ENCODE results near the gene SMARCD1.
A peak's percentile ranks its signal among the peaks of the same experiment; 100 is the strongest.

The SMARCD1 gene

DNA sequence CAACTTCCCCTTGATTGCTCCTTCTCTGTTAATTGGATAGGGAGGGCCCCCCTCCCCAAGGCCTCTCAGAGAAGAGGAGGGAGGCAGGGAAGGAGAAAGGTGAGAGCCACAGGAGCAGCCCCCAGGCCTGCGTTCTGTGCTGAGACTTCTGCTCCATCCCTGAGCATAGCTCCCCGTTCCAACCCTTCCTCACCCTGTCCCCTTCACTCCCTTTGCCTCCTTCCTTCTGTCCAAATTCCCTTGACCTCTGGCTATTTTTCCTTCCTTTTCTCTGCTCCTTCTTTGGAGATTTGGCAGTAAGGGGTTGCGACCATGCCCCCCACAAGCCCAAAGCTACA, 28.5 kb upstream of the SMARCD1 start:
- TF ChIP-seq, protein P1, sequence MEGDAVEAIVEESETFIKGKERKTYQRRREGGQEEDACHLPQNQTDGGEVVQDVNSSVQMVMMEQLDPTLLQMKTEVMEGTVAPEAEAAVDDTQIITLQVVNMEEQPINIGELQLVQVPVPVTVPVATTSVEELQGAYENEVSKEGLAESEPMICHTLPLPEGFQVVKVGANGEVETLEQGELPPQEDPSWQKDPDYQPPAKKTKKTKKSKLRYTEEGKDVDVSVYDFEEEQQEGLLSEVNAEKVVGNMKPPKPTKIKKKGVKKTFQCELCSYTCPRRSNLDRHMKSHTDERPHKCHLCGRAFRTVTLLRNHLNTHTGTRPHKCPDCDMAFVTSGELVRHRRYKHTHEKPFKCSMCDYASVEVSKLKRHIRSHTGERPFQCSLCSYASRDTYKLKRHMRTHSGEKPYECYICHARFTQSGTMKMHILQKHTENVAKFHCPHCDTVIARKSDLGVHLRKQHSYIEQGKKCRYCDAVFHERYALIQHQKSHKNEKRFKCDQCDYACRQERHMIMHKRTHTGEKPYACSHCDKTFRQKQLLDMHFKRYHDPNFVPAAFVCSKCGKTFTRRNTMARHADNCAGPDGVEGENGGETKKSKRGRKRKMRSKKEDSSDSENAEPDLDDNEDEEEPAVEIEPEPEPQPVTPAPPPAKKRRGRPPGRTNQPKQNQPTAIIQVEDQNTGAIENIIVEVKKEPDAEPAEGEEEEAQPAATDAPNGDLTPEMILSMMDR (IDR thresholded peaks at IDR 0.05; ENCODE audit: low read depth, low read length, missing control alignments): no peak
- in situ Hi-C loops (cut with HindIII; ENCODE audit: low sequenced_read_pairs): no loop called here
- H3K4me3 ChIP-seq (ENCODE audit: low read depth, low read length): peak overlapping the region; percentile 51
- no peak for DNase-seq (ENCODE audit: low read depth)

DNA sequence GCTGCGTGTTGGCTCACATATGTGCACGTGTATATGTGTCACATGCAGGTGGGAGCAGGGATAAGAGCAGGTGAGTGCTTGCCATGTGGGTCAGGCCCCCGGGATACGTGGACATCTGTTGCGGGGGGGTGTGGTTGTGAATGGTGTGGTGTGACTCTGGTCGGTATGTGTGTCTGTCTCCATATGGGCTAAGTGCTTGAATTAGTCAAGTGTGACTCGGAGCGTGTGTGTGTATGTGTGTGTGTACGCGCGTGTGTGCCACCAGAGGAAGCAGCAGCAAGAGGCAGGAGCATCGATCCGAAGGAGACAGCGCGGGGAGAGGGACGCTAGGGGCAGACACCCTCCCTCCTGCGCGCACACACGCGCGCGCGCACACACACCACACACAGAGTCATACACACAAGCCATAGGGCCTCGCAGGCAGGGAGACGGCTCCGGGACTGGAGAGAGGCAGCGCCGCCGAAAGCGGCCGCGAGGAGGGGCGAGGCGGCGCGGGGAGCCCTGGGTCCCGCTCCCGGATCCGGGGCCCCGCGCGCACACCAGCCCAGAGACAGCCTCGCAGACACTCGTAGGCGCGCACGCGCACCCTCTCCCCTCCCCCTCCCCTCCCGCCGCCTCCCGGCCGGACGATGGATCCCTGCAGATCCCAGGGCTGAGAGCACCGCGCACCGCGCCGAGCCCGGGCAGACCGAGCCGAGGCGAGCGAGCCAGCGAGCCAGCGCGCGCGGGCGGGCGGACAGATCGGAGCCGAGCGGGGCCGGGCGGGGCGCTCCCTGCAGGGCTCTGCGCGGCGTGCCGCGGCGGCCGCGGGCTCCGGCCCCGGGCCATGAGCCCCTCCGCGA, 27.9 kb upstream of the SMARCD1 start, which contains the start of gene ASIC1:
Gene ASIC1, plus strand, starts transcription at position 597 of the 842 bp plus-strand sequence. CDS start 1,171 bp downstream, outside the sequence.
- in situ Hi-C loops (cut with HindIII; ENCODE audit: low sequenced_read_pairs): no loop called here
- peak; percentile 11 for DNase-seq (ENCODE audit: low read depth)
- TF ChIP-seq, protein P1 (IDR thresholded peaks at IDR 0.05; ENCODE audit: low read depth, low read length, missing control alignments): no peak
- H3K4me3 ChIP-seq (ENCODE audit: low read depth, low read length): peak within 1 kb of the TSS; percentile 51

DNA sequence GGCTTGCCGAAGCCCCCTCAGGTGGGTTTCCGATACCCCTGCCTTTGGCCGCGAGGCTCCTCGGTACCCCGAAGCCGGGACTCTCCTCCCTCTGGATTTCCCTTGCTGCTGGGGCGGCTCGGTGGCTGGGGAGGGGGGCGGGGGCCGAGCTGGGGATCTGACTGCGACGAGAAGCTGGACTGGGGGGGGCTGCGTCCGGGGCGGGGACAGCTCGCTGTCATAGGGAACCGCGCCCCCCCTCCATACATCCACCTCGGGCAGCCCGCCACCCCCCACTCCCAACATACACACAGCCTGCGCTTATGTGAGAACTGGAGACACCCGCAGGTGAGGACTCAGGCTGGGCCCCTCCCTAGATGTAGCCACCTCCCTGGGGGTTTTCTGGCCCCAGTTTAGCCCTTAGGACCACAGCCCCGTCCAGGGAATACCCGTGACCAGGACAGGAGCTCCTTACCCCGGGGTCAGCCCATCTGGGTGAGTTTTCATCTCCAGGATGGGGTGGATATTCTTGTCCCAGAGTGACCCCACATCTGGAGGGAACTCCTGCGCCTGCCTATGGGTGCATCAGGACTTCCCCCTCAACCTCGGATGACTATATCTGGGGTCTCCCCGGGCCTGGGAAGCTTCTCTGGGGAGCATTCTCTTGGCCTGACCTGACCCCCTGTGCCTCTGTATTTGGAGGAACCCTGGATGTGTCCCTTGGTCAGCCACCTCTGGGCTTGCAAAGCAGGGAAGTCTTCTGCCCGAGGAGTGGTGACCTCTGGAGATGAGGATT, 27.1 kb upstream of the SMARCD1 start:
- DNase-seq (ENCODE audit: low read depth): no peak
- peak overlapping the region; percentile 51 for H3K4me3 ChIP-seq (ENCODE audit: low read depth, low read length)
- in situ Hi-C loops (cut with HindIII; ENCODE audit: low sequenced_read_pairs): no loop called here

DNA sequence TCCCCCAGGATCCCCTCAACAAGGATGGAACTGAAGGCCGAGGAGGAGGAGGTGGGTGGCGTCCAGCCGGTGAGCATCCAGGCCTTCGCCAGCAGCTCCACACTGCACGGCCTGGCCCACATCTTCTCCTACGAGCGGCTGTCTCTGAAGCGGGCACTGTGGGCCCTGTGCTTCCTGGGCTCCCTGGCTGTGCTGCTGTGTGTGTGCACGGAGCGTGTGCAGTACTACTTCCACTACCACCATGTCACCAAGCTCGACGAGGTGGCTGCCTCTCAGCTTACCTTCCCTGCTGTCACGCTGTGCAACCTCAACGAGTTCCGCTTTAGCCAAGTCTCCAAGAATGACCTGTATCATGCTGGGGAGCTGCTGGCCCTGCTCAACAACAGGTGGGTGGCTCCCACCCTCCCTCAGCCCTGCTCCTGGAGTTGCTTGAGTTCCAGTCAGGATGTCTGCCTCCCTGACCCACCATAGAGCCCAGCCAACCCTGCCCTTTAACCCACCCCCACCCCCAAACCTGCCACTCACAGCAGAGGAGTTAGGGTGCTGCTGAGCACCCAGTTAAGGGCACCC, 26.3 kb upstream of the SMARCD1 start:
- TF ChIP-seq, protein P1 (IDR thresholded peaks at IDR 0.05; ENCODE audit: low read depth, low read length, missing control alignments): no peak
- no peak overlapping the region for H3K4me3 ChIP-seq (ENCODE audit: low read depth, low read length)
- in situ Hi-C loops (cut with HindIII; ENCODE audit: low sequenced_read_pairs): no loop called here
- DNase-seq (ENCODE audit: low read depth): no peak

More for the DNA sequence above, 27.1 kb upstream of the SMARCD1 start:
- TF ChIP-seq, protein P1 (IDR thresholded peaks at IDR 0.05; ENCODE audit: low read depth, low read length, missing control alignments): no peak

DNA sequence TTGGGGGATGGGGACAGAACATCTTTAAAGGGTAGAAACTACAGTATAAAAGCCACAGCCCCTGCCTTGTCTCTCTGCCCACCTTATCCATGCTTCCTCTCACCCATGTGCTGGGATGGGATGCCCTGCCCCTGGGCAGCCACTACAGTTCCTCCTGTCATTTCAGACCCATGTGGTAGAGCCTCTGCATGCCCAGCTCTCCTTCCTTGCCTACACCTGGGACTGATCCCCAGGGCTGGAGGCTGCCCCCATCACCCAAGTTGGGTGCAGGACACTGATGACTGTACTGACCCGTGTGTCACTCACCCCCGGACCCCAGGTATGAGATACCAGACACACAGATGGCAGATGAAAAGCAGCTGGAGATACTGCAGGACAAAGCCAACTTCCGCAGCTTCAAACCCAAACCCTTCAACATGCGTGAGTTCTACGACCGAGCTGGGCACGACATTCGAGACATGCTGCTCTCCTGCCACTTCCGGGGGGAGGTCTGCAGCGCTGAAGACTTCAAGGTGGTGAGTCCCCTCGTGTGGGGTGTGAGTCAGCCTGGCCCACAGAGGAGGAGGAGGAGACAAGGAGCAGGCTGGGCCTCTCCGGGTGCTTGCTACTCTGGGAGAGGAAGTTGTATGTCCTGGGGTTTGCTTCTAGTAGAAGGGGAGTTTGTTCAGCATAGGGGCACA, 25.6 kb upstream of the SMARCD1 start:
- H3K4me3 ChIP-seq (ENCODE audit: low read depth, low read length): no peak overlapping the region
- in situ Hi-C loops (cut with HindIII; ENCODE audit: low sequenced_read_pairs): no loop called here
- DNase-seq (ENCODE audit: low read depth): no peak
- TF ChIP-seq, protein P1 (IDR thresholded peaks at IDR 0.05; ENCODE audit: low read depth, low read length, missing control alignments): no peak

DNA sequence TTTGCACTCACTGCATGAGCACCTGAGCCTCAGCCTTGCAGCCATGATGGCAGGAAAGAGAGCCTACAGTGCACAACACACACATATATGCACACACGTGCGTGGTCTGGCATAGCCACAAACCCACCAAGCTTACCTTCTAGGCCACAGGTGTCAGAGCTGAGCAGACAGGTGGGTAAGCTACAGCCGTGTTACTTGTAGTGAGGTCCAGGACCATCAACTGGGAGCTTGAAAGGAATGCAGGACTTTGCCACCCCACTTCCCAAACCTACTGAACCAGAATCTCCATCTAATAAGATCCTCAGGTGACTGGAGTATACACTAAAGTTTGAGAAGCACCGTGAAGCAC, 25.0 kb upstream of the SMARCD1 start:
- in situ Hi-C loops (cut with HindIII; ENCODE audit: low sequenced_read_pairs): no loop called here
- no peak for DNase-seq (ENCODE audit: low read depth)
- TF ChIP-seq, protein P1 (IDR thresholded peaks at IDR 0.05; ENCODE audit: low read depth, low read length, missing control alignments): no peak
- H3K4me3 ChIP-seq (ENCODE audit: low read depth, low read length): no peak overlapping the region

All from astrocyte of the cerebellum (primary cell).